ENCODE results near the gene LRRC8D.
A peak's percentile ranks its signal among the peaks of the same experiment; 100 is the strongest.

- peak; percentile 30 to 75 (median 65) for TF ChIP-seq CTCF (IDR thresholded peaks at IDR 0.05)
- no peak for TF ChIP-seq POLR2A (IDR thresholded peaks at IDR 0.05)
These were observed 22.7 kb downstream of the LRRC8D start for GRCh38 chr1:89843273-89844130.
